Stimulated activated CD8-positive, alpha-beta memory T cell treated with anti-CD3 and anti-CD28 coated beads, Interleukin-12 subunit alpha, Interleukin-12 subunit beta, amount 100 ng/mL, for 4 hours (primary cell): ENCODE results near the gene SPRR5.

ENCODE experiments used
- DNase-seq: peaks from one replicate; pipeline ENCODE4 v3.0.0-alpha.2; 2020; ENCODE audit warnings: low read depth

The SPRR5 gene

DNA sequence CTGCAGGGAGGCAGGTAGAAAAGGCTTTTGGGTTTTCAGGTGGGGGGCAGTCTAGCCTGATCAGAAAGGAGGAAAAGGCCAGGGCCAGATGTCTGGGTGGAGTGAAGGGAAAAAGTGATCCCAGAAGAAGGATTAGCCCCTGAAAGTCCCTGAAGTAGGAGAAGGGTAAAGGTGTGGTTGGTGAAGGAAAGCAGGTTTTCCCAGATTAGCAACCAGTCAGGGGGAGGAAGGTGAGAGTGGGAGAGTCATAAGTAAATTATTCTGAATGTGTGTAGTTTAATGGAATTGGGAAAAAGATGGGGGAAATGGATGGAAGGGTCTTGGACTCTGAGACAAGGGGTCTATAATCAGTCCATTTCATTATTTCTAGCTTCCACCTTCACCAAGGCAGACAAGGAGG is 36.2 kb downstream of the SPRR5 start:
- no peak for DNase-seq

DNA sequence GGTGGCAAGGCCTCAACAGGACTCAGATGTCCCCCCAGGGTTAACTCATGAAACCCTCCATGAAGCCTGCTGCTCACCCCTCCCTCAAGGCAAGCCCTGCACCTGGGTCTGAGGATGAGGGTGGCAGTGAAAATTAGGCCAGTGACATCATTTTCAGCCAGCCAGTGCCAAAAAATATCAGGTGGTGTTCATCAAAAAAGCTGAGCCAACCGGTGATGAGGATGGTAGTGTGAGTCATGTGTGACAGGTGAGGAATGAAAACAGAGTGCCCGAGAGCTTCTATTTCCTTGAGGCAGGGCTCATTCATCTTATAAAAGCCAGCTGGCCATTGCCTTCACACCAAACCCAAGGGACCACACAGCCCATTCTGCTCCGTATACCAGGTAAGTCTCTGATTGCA is 36.7 kb downstream of the SPRR5 start, which contains the start of gene SPRR1A:
Gene SPRR1A, plus strand, starts transcription at position 339 of the 400 bp plus-strand sequence. CDS start 1,150 bp downstream, outside the sequence.
- no peak for DNase-seq

- DNase-seq, result no peak
Observed at GRCh38 chr1:152986578-152986977, 39.6 kb downstream of the SPRR5 start.

GRCh38 chr1:152993186-152993585 is 46.2 kb downstream of the SPRR5 start:
- DNase-seq, result no peak

- DNase-seq, result no peak
Observed at GRCh38 chr1:152995842-152996241, 48.8 kb downstream of the SPRR5 start.

DNA sequence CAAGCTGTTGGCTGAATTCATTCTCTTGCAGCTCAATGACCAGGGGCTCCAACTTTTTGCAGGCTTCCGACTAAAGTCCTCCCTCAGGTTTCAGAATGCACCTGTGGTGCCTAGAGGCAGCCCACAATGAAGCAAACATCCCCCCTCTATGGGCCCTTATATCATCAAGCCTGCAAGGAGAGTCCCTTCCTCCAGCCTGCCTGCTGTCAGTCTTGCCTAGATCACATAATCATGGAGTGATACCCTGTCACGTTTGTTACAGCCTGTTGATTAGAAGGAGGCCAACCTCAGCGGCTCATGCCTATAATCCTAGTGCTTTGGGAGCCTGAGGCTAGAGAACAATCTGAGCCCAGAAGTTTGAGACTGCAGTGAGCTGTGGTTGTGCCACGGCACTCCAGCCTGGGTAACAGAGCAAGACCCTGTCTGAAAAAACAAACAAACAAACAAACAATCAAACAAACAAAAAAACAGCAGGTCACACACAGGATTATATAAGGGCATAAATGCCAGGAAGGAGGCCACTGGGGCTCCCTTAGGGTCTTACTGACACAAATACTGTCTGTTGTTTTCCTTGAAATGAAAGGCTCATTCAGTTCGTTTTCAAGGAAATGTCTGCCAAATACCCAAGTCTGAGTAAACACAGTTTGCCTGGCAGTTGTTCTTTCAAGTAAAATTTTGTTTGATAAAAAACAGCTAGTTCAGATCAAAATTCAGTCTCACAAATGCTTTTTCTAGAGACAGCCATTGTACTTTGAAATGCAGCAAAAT is 49.8 kb downstream of the SPRR5 start:
- DNase-seq, result no peak

GRCh38 chr1:152997901-152998300 is 50.9 kb downstream of the SPRR5 start:
- DNase-seq, result no peak

DNA sequence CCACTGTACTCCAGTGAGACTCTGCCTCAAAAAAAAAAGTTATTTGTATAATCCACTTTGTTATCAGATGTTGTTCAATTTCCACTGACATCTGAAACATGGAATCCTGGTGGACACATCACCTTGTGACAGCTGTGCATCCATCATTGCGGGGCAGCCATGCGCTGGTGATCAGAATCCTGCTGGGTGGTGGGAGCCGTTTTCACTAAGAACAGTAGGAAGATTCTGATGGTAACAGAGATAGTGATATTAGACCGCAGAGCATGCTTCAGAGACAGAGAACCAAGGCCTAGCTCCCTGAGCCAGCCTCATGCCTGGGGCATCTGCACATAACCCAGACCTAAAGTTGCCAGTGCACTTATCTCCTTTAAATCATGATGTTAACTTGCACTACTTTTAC is 51.5 kb downstream of the SPRR5 start:
- no peak for DNase-seq
